Measurements from ENCODE around the gene AMBRA1. TPM values are rescaled to one million over a fixed set of nuclear protein-coding genes. Genes with fewer than 3 reads are reported as not detected.

The AMBRA1 gene
- total RNA-seq, 4 donors from 2014 or later: 25.7 to 33.1 (median 30.2) TPM

- 77 to 85% methylated on average over 2 to 3 of the region's 3 CpGs for WGBS, 2 donors (ENCODE audit: low coverage in 1 of 2)
- no peak for ATAC-seq
- Histone ChIP-seq H3K36me3 (peaks cover 0 to 10% of the 10 kb centered on the region in 2 donors), H3K27me3 (no peaks in the 10 kb centered on the region), H3K4me1 (peaks cover 0 to 9% (median 0%) of the 10 kb centered on the region in 3 donors), H3K9me3 (no peaks in the 10 kb centered on the region), H3K27ac (peak overlapping the region in 3 of 4 donors; percentile 19 to 56 (median 35)), H3K4me3 (no peak overlapping the region)
- TF ChIP-seq POLR2AphosphoS5 (IDR thresholded peaks at IDR 0.05) (no peak), CTCF (IDR thresholded peaks at IDR 0.05) (no peak), POLR2A (IDR thresholded peaks at IDR 0.05) (no peak), EP300 (IDR thresholded peaks at IDR 0.05) (no peak)
These were observed 6.6 kb upstream of the AMBRA1 start for GRCh38 chr11:46600194-46600960.

GRCh38 chr11:46599340-46600193, 5.7 kb upstream of the AMBRA1 start:
- H3K4me1 ChIP-seq: peaks cover 0 to 13% (median 0%) of the 10 kb centered on the region in 3 donors
- ATAC-seq: no peak
- H3K9me3 ChIP-seq: no peaks in the 10 kb centered on the region
- TF ChIP-seq CTCF (IDR thresholded peaks at IDR 0.05) (no peak), POLR2AphosphoS5 (IDR thresholded peaks at IDR 0.05) (no peak), POLR2A (IDR thresholded peaks at IDR 0.05) (no peak), EP300 (IDR thresholded peaks at IDR 0.05) (no peak)
- H3K27me3 ChIP-seq: no peaks in the 10 kb centered on the region
- peak overlapping the region in 3 of 4 donors; percentile 7 to 56 (median 19) for H3K27ac ChIP-seq
- WGBS, 2 donors (ENCODE audit: low coverage in 1 of 2): 81 to 89% methylated on average over 6 to 8 of the region's 8 CpGs
- H3K4me3 ChIP-seq: no peak overlapping the region
- peaks cover 0 to 10% of the 10 kb centered on the region in 2 donors for H3K36me3 ChIP-seq

GRCh38 chr11:46597609-46598219, 3.9 kb upstream of the AMBRA1 start:
- no peak overlapping the region for H3K4me3 ChIP-seq
- TF ChIP-seq POLR2A (IDR thresholded peaks at IDR 0.05): no peak
- H3K36me3 ChIP-seq: no peaks in the 10 kb centered on the region
- WGBS, 2 donors (ENCODE audit: low coverage in 1 of 2): 85 to 89% methylated on average over 6 of the region's 6 CpGs
- H3K9me3 ChIP-seq: no peaks in the 10 kb centered on the region
- H3K27me3 ChIP-seq: no peaks in the 10 kb centered on the region
- no peak overlapping the region for H3K27ac ChIP-seq
- no peak for ATAC-seq
- peaks cover 0 to 25% (median under 1%) of the 10 kb centered on the region in 3 donors for H3K4me1 ChIP-seq

GRCh38 chr11:46597155-46597554, 3.3 kb upstream of the AMBRA1 start:
- Histone ChIP-seq H3K4me3 (no peak overlapping the region), H3K36me3 (no peaks in the 10 kb centered on the region), H3K9me3 (no peaks in the 10 kb centered on the region), H3K27me3 (no peaks in the 10 kb centered on the region), H3K27ac (no peak overlapping the region), H3K4me1 (peaks cover 3 to 30% (median 6%) of the 10 kb centered on the region in 3 donors)
- ATAC-seq: no peak
- whole genome bisulfite sequencing, 2 donors (ENCODE audit: low coverage in 1 of 2): 100% methylated on average over 1 of the region's 1 CpG; no CpG with 5 or more reads in 1 of the 2 donors
- no peak for TF ChIP-seq POLR2AphosphoS5 (IDR thresholded peaks at IDR 0.05)
- TF ChIP-seq POLR2A (IDR thresholded peaks at IDR 0.05): no peak
- TF ChIP-seq EP300 (IDR thresholded peaks at IDR 0.05): no peak
- TF ChIP-seq CTCF (IDR thresholded peaks at IDR 0.05): no peak

GRCh38 chr11:46594785-46595184, 962 bp upstream of the AMBRA1 start:
- Histone ChIP-seq H3K9me3 (no peaks in the 10 kb centered on the region), H3K27ac (no peak overlapping the region), H3K36me3 (no peaks in the 10 kb centered on the region), H3K27me3 (no peaks in the 10 kb centered on the region), H3K4me3 (no peak overlapping the region), H3K4me1 (peaks cover 3 to 45% (median 16%) of the 10 kb centered on the region in 3 donors)
- 92 to 94% methylated on average over 10 of the region's 10 CpGs for WGBS, 2 donors (ENCODE audit: low coverage in 1 of 2)
- no peak for ATAC-seq
- TF ChIP-seq POLR2AphosphoS5 (IDR thresholded peaks at IDR 0.05) (no peak), POLR2A (IDR thresholded peaks at IDR 0.05) (no peak), CTCF (IDR thresholded peaks at IDR 0.05) (no peak), EP300 (IDR thresholded peaks at IDR 0.05) (no peak)
